ENCODE results near the gene CT47C1.

DNA sequence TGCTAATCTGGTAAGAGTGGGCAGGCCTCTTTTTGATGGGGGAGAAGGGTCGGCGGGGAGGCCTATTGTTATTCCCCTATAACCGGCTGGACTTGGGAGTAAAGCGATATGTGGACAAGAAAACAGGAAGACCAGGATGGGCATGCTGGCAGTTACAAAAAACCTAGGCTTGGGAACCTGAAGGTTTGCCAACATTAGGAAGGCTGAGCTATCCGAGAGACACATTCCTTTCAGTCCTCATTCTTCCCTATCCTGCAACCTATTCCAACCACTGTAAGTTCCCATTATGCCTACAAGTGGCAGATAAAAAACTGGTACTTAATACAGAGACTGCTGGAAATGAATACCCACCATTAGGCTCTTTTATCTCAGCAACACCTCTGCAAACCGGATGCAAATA, 32.4 kb upstream of the CT47C1 start:
- TF ChIP-seq ZNF263 (CRISPR knock-in tag; IDR thresholded peaks at IDR 0.05; ENCODE audit: borderline replicate concordance) (no peak), YBX1 (IDR thresholded peaks at IDR 0.05) (no peak), ZNF143 (CRISPR knock-in tag; IDR thresholded peaks at IDR 0.05) (no peak), TRIM28 (IDR thresholded peaks at IDR 0.05) (no peak), CBFA2T3 (IDR thresholded peaks at IDR 0.05) (no peak), MED1 (CRISPR knock-in tag; IDR thresholded peaks at IDR 0.05; ENCODE audit: borderline replicate concordance) (no peak), GTF2A2 (tag; IDR thresholded peaks at IDR 0.05) (no peak), RBM39 (optimal IDR thresholded peaks at IDR 0.05; ENCODE audit: low read depth, low read length) (no peak), NFYB (IDR thresholded peaks at IDR 0.05; ENCODE audit: extremely low read depth, insufficient read length) (no peak)
- TF ChIP-seq, protein P1, sequence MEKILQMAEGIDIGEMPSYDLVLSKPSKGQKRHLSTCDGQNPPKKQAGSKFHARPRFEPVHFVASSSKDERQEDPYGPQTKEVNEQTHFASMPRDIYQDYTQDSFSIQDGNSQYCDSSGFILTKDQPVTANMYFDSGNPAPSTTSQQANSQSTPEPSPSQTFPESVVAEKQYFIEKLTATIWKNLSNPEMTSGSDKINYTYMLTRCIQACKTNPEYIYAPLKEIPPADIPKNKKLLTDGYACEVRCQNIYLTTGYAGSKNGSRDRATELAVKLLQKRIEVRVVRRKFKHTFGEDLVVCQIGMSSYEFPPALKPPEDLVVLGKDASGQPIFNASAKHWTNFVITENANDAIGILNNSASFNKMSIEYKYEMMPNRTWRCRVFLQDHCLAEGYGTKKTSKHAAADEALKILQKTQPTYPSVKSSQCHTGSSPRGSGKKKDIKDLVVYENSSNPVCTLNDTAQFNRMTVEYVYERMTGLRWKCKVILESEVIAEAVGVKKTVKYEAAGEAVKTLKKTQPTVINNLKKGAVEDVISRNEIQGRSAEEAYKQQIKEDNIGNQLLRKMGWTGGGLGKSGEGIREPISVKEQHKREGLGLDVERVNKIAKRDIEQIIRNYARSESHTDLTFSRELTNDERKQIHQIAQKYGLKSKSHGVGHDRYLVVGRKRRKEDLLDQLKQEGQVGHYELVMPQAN (IDR thresholded peaks at IDR 0.05; ENCODE audit: borderline replicate concordance) = no peak
- TF ChIP-seq, protein P2, sequence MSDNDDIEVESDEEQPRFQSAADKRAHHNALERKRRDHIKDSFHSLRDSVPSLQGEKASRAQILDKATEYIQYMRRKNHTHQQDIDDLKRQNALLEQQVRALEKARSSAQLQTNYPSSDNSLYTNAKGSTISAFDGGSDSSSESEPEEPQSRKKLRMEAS (CRISPR knock-in tag; IDR thresholded peaks at IDR 0.05) = no peak
- TF ChIP-seq, protein P3, sequence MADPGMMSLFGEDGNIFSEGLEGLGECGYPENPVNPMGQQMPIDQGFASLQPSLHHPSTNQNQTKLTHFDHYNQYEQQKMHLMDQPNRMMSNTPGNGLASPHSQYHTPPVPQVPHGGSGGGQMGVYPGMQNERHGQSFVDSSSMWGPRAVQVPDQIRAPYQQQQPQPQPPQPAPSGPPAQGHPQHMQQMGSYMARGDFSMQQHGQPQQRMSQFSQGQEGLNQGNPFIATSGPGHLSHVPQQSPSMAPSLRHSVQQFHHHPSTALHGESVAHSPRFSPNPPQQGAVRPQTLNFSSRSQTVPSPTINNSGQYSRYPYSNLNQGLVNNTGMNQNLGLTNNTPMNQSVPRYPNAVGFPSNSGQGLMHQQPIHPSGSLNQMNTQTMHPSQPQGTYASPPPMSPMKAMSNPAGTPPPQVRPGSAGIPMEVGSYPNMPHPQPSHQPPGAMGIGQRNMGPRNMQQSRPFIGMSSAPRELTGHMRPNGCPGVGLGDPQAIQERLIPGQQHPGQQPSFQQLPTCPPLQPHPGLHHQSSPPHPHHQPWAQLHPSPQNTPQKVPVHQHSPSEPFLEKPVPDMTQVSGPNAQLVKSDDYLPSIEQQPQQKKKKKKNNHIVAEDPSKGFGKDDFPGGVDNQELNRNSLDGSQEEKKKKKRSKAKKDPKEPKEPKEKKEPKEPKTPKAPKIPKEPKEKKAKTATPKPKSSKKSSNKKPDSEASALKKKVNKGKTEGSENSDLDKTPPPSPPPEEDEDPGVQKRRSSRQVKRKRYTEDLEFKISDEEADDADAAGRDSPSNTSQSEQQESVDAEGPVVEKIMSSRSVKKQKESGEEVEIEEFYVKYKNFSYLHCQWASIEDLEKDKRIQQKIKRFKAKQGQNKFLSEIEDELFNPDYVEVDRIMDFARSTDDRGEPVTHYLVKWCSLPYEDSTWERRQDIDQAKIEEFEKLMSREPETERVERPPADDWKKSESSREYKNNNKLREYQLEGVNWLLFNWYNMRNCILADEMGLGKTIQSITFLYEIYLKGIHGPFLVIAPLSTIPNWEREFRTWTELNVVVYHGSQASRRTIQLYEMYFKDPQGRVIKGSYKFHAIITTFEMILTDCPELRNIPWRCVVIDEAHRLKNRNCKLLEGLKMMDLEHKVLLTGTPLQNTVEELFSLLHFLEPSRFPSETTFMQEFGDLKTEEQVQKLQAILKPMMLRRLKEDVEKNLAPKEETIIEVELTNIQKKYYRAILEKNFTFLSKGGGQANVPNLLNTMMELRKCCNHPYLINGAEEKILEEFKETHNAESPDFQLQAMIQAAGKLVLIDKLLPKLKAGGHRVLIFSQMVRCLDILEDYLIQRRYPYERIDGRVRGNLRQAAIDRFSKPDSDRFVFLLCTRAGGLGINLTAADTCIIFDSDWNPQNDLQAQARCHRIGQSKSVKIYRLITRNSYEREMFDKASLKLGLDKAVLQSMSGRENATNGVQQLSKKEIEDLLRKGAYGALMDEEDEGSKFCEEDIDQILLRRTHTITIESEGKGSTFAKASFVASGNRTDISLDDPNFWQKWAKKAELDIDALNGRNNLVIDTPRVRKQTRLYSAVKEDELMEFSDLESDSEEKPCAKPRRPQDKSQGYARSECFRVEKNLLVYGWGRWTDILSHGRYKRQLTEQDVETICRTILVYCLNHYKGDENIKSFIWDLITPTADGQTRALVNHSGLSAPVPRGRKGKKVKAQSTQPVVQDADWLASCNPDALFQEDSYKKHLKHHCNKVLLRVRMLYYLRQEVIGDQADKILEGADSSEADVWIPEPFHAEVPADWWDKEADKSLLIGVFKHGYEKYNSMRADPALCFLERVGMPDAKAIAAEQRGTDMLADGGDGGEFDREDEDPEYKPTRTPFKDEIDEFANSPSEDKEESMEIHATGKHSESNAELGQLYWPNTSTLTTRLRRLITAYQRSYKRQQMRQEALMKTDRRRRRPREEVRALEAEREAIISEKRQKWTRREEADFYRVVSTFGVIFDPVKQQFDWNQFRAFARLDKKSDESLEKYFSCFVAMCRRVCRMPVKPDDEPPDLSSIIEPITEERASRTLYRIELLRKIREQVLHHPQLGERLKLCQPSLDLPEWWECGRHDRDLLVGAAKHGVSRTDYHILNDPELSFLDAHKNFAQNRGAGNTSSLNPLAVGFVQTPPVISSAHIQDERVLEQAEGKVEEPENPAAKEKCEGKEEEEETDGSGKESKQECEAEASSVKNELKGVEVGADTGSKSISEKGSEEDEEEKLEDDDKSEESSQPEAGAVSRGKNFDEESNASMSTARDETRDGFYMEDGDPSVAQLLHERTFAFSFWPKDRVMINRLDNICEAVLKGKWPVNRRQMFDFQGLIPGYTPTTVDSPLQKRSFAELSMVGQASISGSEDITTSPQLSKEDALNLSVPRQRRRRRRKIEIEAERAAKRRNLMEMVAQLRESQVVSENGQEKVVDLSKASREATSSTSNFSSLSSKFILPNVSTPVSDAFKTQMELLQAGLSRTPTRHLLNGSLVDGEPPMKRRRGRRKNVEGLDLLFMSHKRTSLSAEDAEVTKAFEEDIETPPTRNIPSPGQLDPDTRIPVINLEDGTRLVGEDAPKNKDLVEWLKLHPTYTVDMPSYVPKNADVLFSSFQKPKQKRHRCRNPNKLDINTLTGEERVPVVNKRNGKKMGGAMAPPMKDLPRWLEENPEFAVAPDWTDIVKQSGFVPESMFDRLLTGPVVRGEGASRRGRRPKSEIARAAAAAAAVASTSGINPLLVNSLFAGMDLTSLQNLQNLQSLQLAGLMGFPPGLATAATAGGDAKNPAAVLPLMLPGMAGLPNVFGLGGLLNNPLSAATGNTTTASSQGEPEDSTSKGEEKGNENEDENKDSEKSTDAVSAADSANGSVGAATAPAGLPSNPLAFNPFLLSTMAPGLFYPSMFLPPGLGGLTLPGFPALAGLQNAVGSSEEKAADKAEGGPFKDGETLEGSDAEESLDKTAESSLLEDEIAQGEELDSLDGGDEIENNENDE (IDR thresholded peaks at IDR 0.05; ENCODE audit: low read depth, low read length) = no peak
- TF ChIP-seq, protein P4, sequence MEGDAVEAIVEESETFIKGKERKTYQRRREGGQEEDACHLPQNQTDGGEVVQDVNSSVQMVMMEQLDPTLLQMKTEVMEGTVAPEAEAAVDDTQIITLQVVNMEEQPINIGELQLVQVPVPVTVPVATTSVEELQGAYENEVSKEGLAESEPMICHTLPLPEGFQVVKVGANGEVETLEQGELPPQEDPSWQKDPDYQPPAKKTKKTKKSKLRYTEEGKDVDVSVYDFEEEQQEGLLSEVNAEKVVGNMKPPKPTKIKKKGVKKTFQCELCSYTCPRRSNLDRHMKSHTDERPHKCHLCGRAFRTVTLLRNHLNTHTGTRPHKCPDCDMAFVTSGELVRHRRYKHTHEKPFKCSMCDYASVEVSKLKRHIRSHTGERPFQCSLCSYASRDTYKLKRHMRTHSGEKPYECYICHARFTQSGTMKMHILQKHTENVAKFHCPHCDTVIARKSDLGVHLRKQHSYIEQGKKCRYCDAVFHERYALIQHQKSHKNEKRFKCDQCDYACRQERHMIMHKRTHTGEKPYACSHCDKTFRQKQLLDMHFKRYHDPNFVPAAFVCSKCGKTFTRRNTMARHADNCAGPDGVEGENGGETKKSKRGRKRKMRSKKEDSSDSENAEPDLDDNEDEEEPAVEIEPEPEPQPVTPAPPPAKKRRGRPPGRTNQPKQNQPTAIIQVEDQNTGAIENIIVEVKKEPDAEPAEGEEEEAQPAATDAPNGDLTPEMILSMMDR (IDR thresholded peaks at IDR 0.05 in 2 of 3, conservative IDR thresholded peaks at IDR 0.05 in 1 of 3; ENCODE audit: insufficient read depth in 2 of 3, low read depth in 1 of 3, low read length in 3 of 3) = no peak

Measured in K562 (cell line).